22Rv1 (cell line): Measurements from ENCODE around the gene CDC42SE1.

Experiments
- CTCF ChIP-seq: fragments of 450-650 bp; IDR thresholded peaks from 2 replicates; pipeline ENCODE4 v1.5.1; 2017; ENCODE audit warnings: mild to moderate bottlenecking
- ZFX ChIP-seq: fragments of 450-650 bp; IDR thresholded peaks from 2 replicates; pipeline ENCODE4 v1.6.1; 2017; ENCODE audit warnings: antibody characterized with exemption, borderline replicate concordance

DNA sequence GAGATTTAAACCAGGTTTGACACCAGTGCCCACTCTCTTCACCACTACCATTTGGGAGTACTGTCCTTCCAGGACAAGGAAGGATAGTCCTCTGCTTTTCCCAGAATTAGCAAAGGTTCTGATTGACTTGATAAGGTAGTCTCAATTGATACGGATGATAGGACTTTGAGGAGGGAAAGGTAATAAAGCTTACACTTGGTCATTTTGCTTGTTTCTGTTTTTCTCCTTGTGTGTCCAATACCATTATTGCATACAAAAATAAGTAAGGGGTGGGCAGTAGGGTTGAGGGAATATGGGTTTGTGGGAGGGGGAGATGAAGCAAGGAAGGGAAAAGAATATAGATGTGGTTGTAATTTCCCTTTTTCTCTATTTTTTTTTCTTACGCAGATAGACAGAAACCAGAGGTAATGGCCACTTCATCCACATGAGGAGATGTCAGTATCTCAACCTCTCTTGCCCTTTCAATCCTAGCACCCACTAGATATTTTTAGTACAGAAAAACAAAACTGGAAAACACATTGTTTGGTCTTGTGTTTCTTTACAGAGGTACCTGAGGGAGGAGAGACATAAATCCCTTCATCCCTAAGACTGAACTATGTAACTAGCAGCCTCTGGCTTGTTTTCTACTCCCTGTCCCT is 9.3 kb downstream of the CDC42SE1 start:
- TF ChIP-seq CTCF, result no peak
- no peak for TF ChIP-seq ZFX
